Karpas-422 (cell line): ENCODE results near the gene DHX35. TPM values are rescaled to one million over a fixed set of nuclear protein-coding genes. Genes with fewer than 3 reads are reported as not detected.
A peak's percentile ranks its signal among the peaks of the same experiment; 100 is the strongest.

ENCODE experiments used
- DNase-seq: peaks from one replicate; pipeline ENCODE4 v3.0.0-alpha.2; 2015
- H2AFZ ChIP-seq: fragments of 200-600 bp; sonication (generic); 2 replicates; pipeline ENCODE4 v1.6.1; 2014; ENCODE audit warnings: antibody characterized with exemption, low read length, mixed read lengths
- H3K27ac ChIP-seq: fragments of 200-600 bp; sonication (generic); 2 replicates; pipeline ENCODE4 v1.5.1; 2014; ENCODE audit warnings: mild to moderate bottlenecking, low read length, moderate library complexity
- H3K27me3 ChIP-seq: fragments of 200-600 bp; sonication (generic); 2 replicates; pipeline ENCODE4 v1.6.1; 2014; ENCODE audit warnings: low read length, mixed read lengths
- H3K36me3 ChIP-seq: fragments of 200-600 bp; sonication (generic); 2 replicates; pipeline ENCODE4 v1.6.1; 2014; ENCODE audit warnings: low read length, mixed read lengths; ENCODE audit not compliant: insufficient read depth
- H3K4me1 ChIP-seq: fragments of 200-600 bp; sonication (generic); 2 replicates; pipeline ENCODE4 v1.6.1; 2014; ENCODE audit warnings: mild to moderate bottlenecking, low read length, mixed read lengths
- H3K4me2 ChIP-seq: fragments of 200-600 bp; sonication (generic); 2 replicates; pipeline ENCODE4 v1.6.1; 2014; ENCODE audit warnings: low read length, low read depth, mild to moderate bottlenecking; ENCODE audit not compliant: poor library complexity, severe bottlenecking
- H3K4me3 ChIP-seq: fragments of 200-600 bp; sonication (generic); 2 replicates; pipeline ENCODE4 v1.5.1; 2014; ENCODE audit warnings: mild to moderate bottlenecking, antibody characterized with exemption, low read length, mixed read lengths
- H3K79me2 ChIP-seq: fragments of 200-600 bp; sonication (generic); 2 replicates; pipeline ENCODE4 v1.6.1; 2014; ENCODE audit warnings: mild to moderate bottlenecking, low read length, mixed read lengths
- H3K9ac ChIP-seq: fragments of 200-600 bp; sonication (generic); 2 replicates; pipeline ENCODE4 v1.6.0; 2014; ENCODE audit warnings: low read length
- H3K9me2 ChIP-seq: fragments of 200-600 bp; sonication (generic), shearing (Covaris generic); replicated peaks from 2 replicates; pipeline ENCODE4 v1.6.0; 2014; ENCODE audit warnings: mild to moderate bottlenecking, low read length, moderate library complexity; ENCODE audit not compliant: insufficient read depth
- H3K9me3 ChIP-seq: fragments of 300-700, 200-600 bp; sonication (generic); 2 replicates; pipeline ENCODE4 v1.6.1; 2014; ENCODE audit warnings: low read length, mixed read lengths
- H4K20me1 ChIP-seq: fragments of 200-600 bp; sonication (generic); 2 replicates; pipeline ENCODE4 v1.6.1; 2014; ENCODE audit warnings: mild to moderate bottlenecking, antibody characterized with exemption, low read length, low read depth; ENCODE audit not compliant: insufficient read depth
- total RNA-seq: library from RNA; depleted of rRNA; stranded (reverse); fragments of >200 nt; shearing (Covaris generic); gene quantifications from 2 replicates; pipeline ENCODE4 v1.2.3, GENCODE V29; 2014; ENCODE audit warnings: low replicate concordance

DHX35 gene
- total RNA-seq, 1 experiment from 2014 or later = 19.0 TPM

- Histone ChIP-seq H3K4me3 (peak within 1 kb of the TSS; percentile 71), H3K9ac (peak within 1 kb of the TSS; percentile 94), H3K9me2 (no peaks in the 10 kb centered on the region), H2AFZ (no peak within 1 kb of the TSS; the same call in 1 of the 2 replicates), H3K4me1 (peaks cover 28% of the 10 kb centered on the region), H3K9me3 (no peaks in the 10 kb centered on the region), H3K27ac (peak within 1 kb of the TSS; percentile 49), H3K27me3 (no peaks in the 10 kb centered on the region), H3K4me2 (peak within 1 kb of the TSS; percentile 73), H3K79me2 (peaks cover 51% of the 10 kb centered on the region), H3K36me3 (peaks cover 9% of the 10 kb centered on the region; the same call in 1 of the 2 replicates), H4K20me1 (peaks cover 4% of the 10 kb centered on the region; the same call in 1 of the 2 replicates)
- peak; percentile 100 for DNase-seq
Measured at GRCh38 chr20:38926142-38926933, 35.8 kb upstream of the DHX35 start, which contains the start of gene FAM83D. Gene FAM83D, plus strand, starts transcription at chr20:38926417. Its CDS starts 26 bp downstream, at chr20:38926443.

GRCh38 chr20:38926934-38927616 is 35.1 kb upstream of the DHX35 start:
- DNase-seq = peak; percentile 68
- H3K9me2 ChIP-seq = no peaks in the 10 kb centered on the region
- H3K9ac ChIP-seq = peak overlapping the region; percentile 94
- H3K4me2 ChIP-seq = peak overlapping the region; percentile 73
- peaks cover 30% of the 10 kb centered on the region for H3K4me1 ChIP-seq
- H3K36me3 ChIP-seq = peaks cover 10% of the 10 kb centered on the region; the same call in 1 of the 2 replicates
- H3K4me3 ChIP-seq = peak overlapping the region; percentile 71
- no peaks in the 10 kb centered on the region for H3K9me3 ChIP-seq
- peaks cover 58% of the 10 kb centered on the region for H3K79me2 ChIP-seq
- H3K27ac ChIP-seq = peak overlapping the region; percentile 49
- H4K20me1 ChIP-seq = peaks cover 4% of the 10 kb centered on the region; the same call in 1 of the 2 replicates
- H2AFZ ChIP-seq = no peak overlapping the region
- H3K27me3 ChIP-seq = no peaks in the 10 kb centered on the region

GRCh38 chr20:38927902-38928578 is 34.1 kb upstream of the DHX35 start:
- Histone ChIP-seq H3K4me3 (peak overlapping the region; percentile 71), H3K27me3 (no peaks in the 10 kb centered on the region), H3K4me2 (peak overlapping the region; percentile 73), H3K27ac (no peak overlapping the region), H3K36me3 (peaks cover 10% of the 10 kb centered on the region; the same call in 1 of the 2 replicates), H3K79me2 (peaks cover 68% of the 10 kb centered on the region), H3K9ac (peak overlapping the region; percentile 94), H3K9me3 (no peaks in the 10 kb centered on the region), H3K4me1 (peaks cover 30% of the 10 kb centered on the region), H3K9me2 (no peaks in the 10 kb centered on the region), H2AFZ (no peak overlapping the region), H4K20me1 (peaks cover 4% of the 10 kb centered on the region; the same call in 1 of the 2 replicates)
- peak; percentile 57 for DNase-seq

GRCh38 chr20:38930242-38930569 is 31.9 kb upstream of the DHX35 start:
- Histone ChIP-seq H3K9ac (no peak overlapping the region), H3K79me2 (peaks cover 90% of the 10 kb centered on the region), H2AFZ (no peak overlapping the region), H3K27me3 (no peaks in the 10 kb centered on the region), H3K4me1 (peaks cover 30% of the 10 kb centered on the region), H3K4me3 (no peak overlapping the region), H3K9me3 (no peaks in the 10 kb centered on the region), H3K9me2 (no peaks in the 10 kb centered on the region), H3K4me2 (no peak overlapping the region), H4K20me1 (peaks cover 4% of the 10 kb centered on the region; the same call in 1 of the 2 replicates), H3K27ac (no peak overlapping the region), H3K36me3 (peaks cover 17% of the 10 kb centered on the region; the same call in 1 of the 2 replicates)
- no peak for DNase-seq

GRCh38 chr20:38931984-38932383 is 30.2 kb upstream of the DHX35 start:
- Histone ChIP-seq H4K20me1 (peaks cover 12% of the 10 kb centered on the region; the same call in 1 of the 2 replicates), H3K9me3 (no peaks in the 10 kb centered on the region), H3K79me2 (peaks cover 100% of the 10 kb centered on the region), H3K9ac (no peak overlapping the region), H3K4me3 (no peak overlapping the region), H3K36me3 (peaks cover 17% of the 10 kb centered on the region; the same call in 1 of the 2 replicates), H2AFZ (no peak overlapping the region), H3K27ac (no peak overlapping the region), H3K9me2 (no peaks in the 10 kb centered on the region), H3K4me1 (peaks cover 30% of the 10 kb centered on the region), H3K27me3 (no peaks in the 10 kb centered on the region), H3K4me2 (no peak overlapping the region)
- DNase-seq = no peak

DNA sequence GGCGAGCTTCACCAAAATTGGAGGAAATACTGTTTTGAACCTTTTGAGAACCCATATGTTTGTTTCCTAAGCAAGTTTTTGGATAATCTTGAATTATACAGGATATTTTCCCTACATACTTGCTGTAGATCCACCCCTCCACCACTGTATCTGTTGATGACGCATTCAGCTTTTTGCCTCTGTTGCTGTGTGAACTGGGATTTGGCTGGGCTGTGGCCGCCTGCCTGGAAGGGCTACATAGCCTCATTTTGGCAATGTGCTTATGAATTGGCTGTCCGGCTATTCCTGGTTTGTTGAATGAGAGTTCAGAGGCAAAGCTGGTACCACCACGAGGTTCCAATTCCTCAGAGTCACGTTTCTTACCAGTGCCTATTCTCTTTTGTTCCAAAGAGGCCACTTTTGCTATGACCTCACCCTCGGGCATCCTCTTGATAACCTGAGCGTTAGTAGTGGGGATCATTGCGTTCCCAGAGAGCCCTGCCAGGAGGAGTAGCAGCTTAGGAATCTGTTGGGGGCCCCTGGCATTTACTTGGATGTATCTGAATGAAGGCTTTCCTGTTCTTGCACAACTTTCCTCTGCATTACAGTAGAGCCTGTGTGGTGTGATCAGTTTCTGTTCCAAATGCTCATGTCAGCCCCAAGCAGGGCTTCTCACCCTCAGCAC is 29.6 kb upstream of the DHX35 start:
- peaks cover 13% of the 10 kb centered on the region; the same call in 1 of the 2 replicates for H4K20me1 ChIP-seq
- H3K4me3 ChIP-seq = no peak overlapping the region
- DNase-seq = no peak
- peaks cover 100% of the 10 kb centered on the region for H3K79me2 ChIP-seq
- peaks cover 29% of the 10 kb centered on the region for H3K4me1 ChIP-seq
- no peak overlapping the region for H2AFZ ChIP-seq
- H3K9ac ChIP-seq = no peak overlapping the region
- no peaks in the 10 kb centered on the region for H3K27me3 ChIP-seq
- H3K4me2 ChIP-seq = no peak overlapping the region
- peaks cover 17% of the 10 kb centered on the region; the same call in 1 of the 2 replicates for H3K36me3 ChIP-seq
- no peak overlapping the region for H3K27ac ChIP-seq
- no peaks in the 10 kb centered on the region for H3K9me2 ChIP-seq
- no peaks in the 10 kb centered on the region for H3K9me3 ChIP-seq

GRCh38 chr20:38934530-38934929 is 27.6 kb upstream of the DHX35 start:
- H3K79me2 ChIP-seq = peaks cover 100% of the 10 kb centered on the region
- DNase-seq = no peak
- no peak overlapping the region for H3K27ac ChIP-seq
- H3K27me3 ChIP-seq = no peaks in the 10 kb centered on the region
- no peak overlapping the region for H3K4me2 ChIP-seq
- no peak overlapping the region for H3K9ac ChIP-seq
- H4K20me1 ChIP-seq = peaks cover 19% of the 10 kb centered on the region; the same call in 1 of the 2 replicates
- H3K9me2 ChIP-seq = no peaks in the 10 kb centered on the region
- H3K4me3 ChIP-seq = no peak overlapping the region
- no peak overlapping the region for H2AFZ ChIP-seq
- H3K36me3 ChIP-seq = peaks cover 22% of the 10 kb centered on the region; the same call in 1 of the 2 replicates
- H3K9me3 ChIP-seq = no peaks in the 10 kb centered on the region
- peaks cover 12% of the 10 kb centered on the region for H3K4me1 ChIP-seq
